T-helper 1 cell treated with Interleukin-12 subunit alpha and Interleukin-12 subunit beta and Interleukin-4 antibody, amounts not matched to agents 30 μg/mL and 1 μg/mL, for 36 hours (primary cell): ENCODE results near the gene SLC2A13.
"Not testable (repeated sequence)": the region's sequence is repeated elsewhere in the genome, so short reads cannot be mapped to it uniquely, and the experiment has no call there.

Source experiments
- H3K27ac Mint-ChIP-seq: one replicate; pipeline ENCODE4 v1.8.0; 2021; ENCODE audit warnings: mild to moderate bottlenecking, mixed read lengths
- H3K27me3 Mint-ChIP-seq: one replicate; pipeline ENCODE4 v1.8.0; 2021; ENCODE audit warnings: low read depth, mixed read lengths
- H3K36me3 Mint-ChIP-seq: one replicate; pipeline ENCODE4 v1.8.0; 2021; ENCODE audit warnings: low read depth, mixed read lengths
- H3K4me1 Mint-ChIP-seq: one replicate; pipeline ENCODE4 v1.8.0; 2021; ENCODE audit warnings: low read depth, mixed read lengths
- H3K4me3 Mint-ChIP-seq: one replicate; pipeline ENCODE4 v1.8.0; 2021; ENCODE audit warnings: mild to moderate bottlenecking, moderate library complexity, mixed read lengths
- H3K9me3 Mint-ChIP-seq: one replicate; pipeline ENCODE4 v1.8.0; 2021; ENCODE audit warnings: mixed read lengths

Gene SLC2A13

GRCh38 chr12:40034712-40035111 lies 71.2 kb downstream of the SLC2A13 start:
- Mint-ChIP-seq H3K27me3 (no peaks in the 10 kb centered on the region), H3K4me3 (no peak overlapping the region), H3K4me1 (no peaks in the 10 kb centered on the region), H3K9me3 (no peaks in the 10 kb centered on the region), H3K36me3 (no peaks in the 10 kb centered on the region), H3K27ac (no peak overlapping the region)

DNA sequence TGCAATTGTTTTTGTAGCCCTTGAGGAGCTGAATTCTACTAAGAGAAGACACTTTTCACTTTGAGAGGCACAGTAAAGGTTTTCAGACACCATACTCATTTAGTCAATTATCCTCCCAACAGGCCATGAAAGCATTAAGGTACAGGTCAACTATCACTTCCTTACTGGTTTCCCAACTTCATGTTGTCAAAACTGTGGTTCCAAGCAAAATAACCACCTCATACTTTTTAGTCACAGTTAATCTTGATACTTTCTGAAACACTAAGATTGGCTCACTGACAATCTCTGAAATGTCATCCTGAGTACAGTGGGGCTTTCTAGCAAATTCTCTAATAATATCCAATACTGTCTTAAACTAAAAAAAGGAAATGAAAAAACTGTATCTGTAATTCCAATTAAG lies 71.7 kb downstream of the SLC2A13 start:
- Mint-ChIP-seq H3K9me3 (no peaks in the 10 kb centered on the region), H3K36me3 (no peaks in the 10 kb centered on the region), H3K27ac (no peak overlapping the region), H3K27me3 (no peaks in the 10 kb centered on the region), H3K4me3 (no peak overlapping the region), H3K4me1 (no peaks in the 10 kb centered on the region)

GRCh38 chr12:40033242-40033630 lies 72.6 kb downstream of the SLC2A13 start:
- Mint-ChIP-seq H3K27me3 (no peaks in the 10 kb centered on the region), H3K9me3 (no peaks in the 10 kb centered on the region), H3K4me1 (no peaks in the 10 kb centered on the region), H3K36me3 (no peaks in the 10 kb centered on the region), H3K27ac (no peak overlapping the region), H3K4me3 (no peak overlapping the region)

- Mint-ChIP-seq H3K27ac (no peak overlapping the region), H3K36me3 (no peaks in the 10 kb centered on the region), H3K4me3 (no peak overlapping the region), H3K4me1 (no peaks in the 10 kb centered on the region), H3K27me3 (no peaks in the 10 kb centered on the region), H3K9me3 (no peaks in the 10 kb centered on the region)
Measured at GRCh38 chr12:40032433-40033241, 73.2 kb downstream of the SLC2A13 start.

GRCh38 chr12:40031965-40032364 lies 73.9 kb downstream of the SLC2A13 start:
- no peaks in the 10 kb centered on the region for H3K4me1 Mint-ChIP-seq
- H3K27me3 Mint-ChIP-seq = no peaks in the 10 kb centered on the region
- H3K27ac Mint-ChIP-seq = no peak overlapping the region
- H3K4me3 Mint-ChIP-seq = no peak overlapping the region
- no peaks in the 10 kb centered on the region for H3K9me3 Mint-ChIP-seq
- H3K36me3 Mint-ChIP-seq = no peaks in the 10 kb centered on the region

DNA sequence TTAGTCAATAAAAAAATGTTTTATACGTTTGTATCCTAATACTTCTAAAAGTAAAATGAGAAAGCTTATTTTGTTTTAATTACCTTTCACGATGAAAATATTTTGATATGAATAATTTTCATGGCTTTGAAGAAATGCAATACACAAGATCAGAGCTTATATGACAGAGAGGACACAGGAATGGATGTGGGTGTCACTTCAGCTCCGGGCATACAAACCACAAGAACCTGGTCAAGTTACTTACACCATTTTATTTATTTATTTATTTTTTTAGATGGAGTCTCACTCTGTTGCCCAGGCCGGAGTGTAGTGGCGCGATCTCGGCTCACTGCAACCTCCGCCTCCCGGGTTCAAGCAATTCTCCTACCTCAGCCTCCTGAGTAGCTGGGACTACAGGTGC lies 74.9 kb downstream of the SLC2A13 start:
- H3K36me3 Mint-ChIP-seq, H3K9me3 Mint-ChIP-seq, H3K4me3 Mint-ChIP-seq, H3K4me1 Mint-ChIP-seq, H3K27me3 Mint-ChIP-seq, H3K27ac Mint-ChIP-seq: not testable (repeated sequence)

GRCh38 chr12:40028296-40028695 lies 77.6 kb downstream of the SLC2A13 start:
- H3K27ac Mint-ChIP-seq = no peak overlapping the region
- H3K27me3 Mint-ChIP-seq = no peaks in the 10 kb centered on the region
- H3K9me3 Mint-ChIP-seq = no peaks in the 10 kb centered on the region
- H3K4me3 Mint-ChIP-seq = no peak overlapping the region
- no peaks in the 10 kb centered on the region for H3K36me3 Mint-ChIP-seq
- no peaks in the 10 kb centered on the region for H3K4me1 Mint-ChIP-seq

DNA sequence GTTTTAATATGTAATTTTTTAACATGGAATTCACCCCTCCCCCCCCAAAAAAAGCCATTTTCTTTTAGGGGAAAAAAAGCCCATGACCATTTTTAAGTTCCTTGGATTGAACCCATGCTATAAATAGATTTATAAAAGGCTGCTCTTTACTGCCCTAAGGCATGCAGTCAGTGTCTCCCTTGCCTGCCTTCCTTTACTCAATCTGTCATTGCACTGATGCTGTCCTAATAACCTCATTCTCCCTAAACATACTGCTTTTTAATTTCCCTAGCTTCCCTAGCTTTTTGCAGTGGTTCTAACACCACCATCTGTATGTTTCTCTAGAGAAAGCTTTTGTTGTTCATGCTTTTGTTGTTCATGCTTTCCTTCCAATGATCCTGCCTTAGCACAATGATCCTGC lies 83.0 kb downstream of the SLC2A13 start:
- no peak overlapping the region for H3K4me3 Mint-ChIP-seq
- H3K4me1 Mint-ChIP-seq = no peaks in the 10 kb centered on the region
- no peaks in the 10 kb centered on the region for H3K27me3 Mint-ChIP-seq
- no peaks in the 10 kb centered on the region for H3K9me3 Mint-ChIP-seq
- H3K27ac Mint-ChIP-seq = no peak overlapping the region
- H3K36me3 Mint-ChIP-seq = no peaks in the 10 kb centered on the region

- no peak overlapping the region for H3K4me3 Mint-ChIP-seq
- H3K36me3 Mint-ChIP-seq = no peaks in the 10 kb centered on the region
- H3K4me1 Mint-ChIP-seq = peaks cover 3% of the 10 kb centered on the region
- no peak overlapping the region for H3K27ac Mint-ChIP-seq
- no peaks in the 10 kb centered on the region for H3K9me3 Mint-ChIP-seq
- no peaks in the 10 kb centered on the region for H3K27me3 Mint-ChIP-seq
Measured at GRCh38 chr12:40020261-40020691, 85.6 kb downstream of the SLC2A13 start.

DNA sequence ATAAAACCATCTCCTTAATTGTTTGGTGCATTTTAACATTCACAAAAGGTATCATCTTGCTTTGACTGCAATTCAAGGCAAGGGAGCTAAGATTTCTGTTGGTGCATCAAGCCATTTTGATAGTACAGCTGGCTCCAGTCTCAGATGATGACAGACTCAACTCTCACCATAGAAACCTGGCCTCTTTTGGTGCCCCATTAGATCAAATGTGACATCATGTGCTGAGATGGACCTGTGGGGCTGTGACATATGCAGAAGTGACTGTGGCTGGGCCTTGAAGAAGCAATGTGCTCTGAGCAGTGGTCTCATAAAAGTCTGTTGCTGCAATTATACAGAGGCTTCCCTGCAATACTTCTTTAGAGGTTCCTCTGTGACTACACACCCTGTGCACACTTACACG lies 88.4 kb downstream of the SLC2A13 start:
- H3K36me3 Mint-ChIP-seq = no peaks in the 10 kb centered on the region
- no peaks in the 10 kb centered on the region for H3K9me3 Mint-ChIP-seq
- H3K27me3 Mint-ChIP-seq = no peaks in the 10 kb centered on the region
- peaks cover 5% of the 10 kb centered on the region for H3K4me1 Mint-ChIP-seq
- H3K4me3 Mint-ChIP-seq = no peak overlapping the region
- H3K27ac Mint-ChIP-seq = no peak overlapping the region

GRCh38 chr12:40016980-40017379 lies 88.9 kb downstream of the SLC2A13 start:
- Mint-ChIP-seq H3K27me3 (no peaks in the 10 kb centered on the region), H3K9me3 (no peaks in the 10 kb centered on the region), H3K27ac (no peak overlapping the region), H3K4me1 (peaks cover 5% of the 10 kb centered on the region), H3K4me3 (no peak overlapping the region), H3K36me3 (no peaks in the 10 kb centered on the region)

GRCh38 chr12:40015881-40016280 lies 90.0 kb downstream of the SLC2A13 start:
- H3K9me3 Mint-ChIP-seq = no peaks in the 10 kb centered on the region
- H3K27ac Mint-ChIP-seq = no peak overlapping the region
- no peaks in the 10 kb centered on the region for H3K27me3 Mint-ChIP-seq
- H3K36me3 Mint-ChIP-seq = no peaks in the 10 kb centered on the region
- peaks cover 12% of the 10 kb centered on the region for H3K4me1 Mint-ChIP-seq
- H3K4me3 Mint-ChIP-seq = no peak overlapping the region

GRCh38 chr12:40015345-40015744 lies 90.5 kb downstream of the SLC2A13 start:
- peaks cover 12% of the 10 kb centered on the region for H3K4me1 Mint-ChIP-seq
- no peaks in the 10 kb centered on the region for H3K36me3 Mint-ChIP-seq
- H3K27me3 Mint-ChIP-seq = no peaks in the 10 kb centered on the region
- no peaks in the 10 kb centered on the region for H3K9me3 Mint-ChIP-seq
- H3K4me3 Mint-ChIP-seq = no peak overlapping the region
- H3K27ac Mint-ChIP-seq = no peak overlapping the region

DNA sequence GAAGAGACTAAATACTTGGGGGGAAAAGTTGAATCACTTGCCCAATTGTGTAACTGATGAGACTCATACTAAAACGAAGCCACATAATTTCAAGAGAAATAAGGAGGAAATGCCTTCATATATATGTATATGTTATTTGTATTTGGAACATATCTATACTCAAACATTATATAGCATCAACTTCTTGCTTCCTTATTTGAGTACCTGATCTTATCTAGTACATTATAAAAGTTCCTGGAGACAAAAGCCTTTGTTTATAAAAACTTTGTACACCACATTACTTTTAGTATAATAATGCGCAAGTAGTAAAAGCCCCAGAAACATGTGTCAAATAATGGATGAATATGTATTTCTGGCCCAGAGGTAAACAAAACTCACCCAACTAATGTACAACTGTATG lies 92.0 kb downstream of the SLC2A13 start:
- Mint-ChIP-seq H3K36me3 (no peaks in the 10 kb centered on the region), H3K4me1 (peaks cover 12% of the 10 kb centered on the region), H3K4me3 (no peak overlapping the region), H3K27me3 (peaks cover 2% of the 10 kb centered on the region), H3K9me3 (no peaks in the 10 kb centered on the region), H3K27ac (no peak overlapping the region)

GRCh38 chr12:40013292-40013691 lies 92.6 kb downstream of the SLC2A13 start:
- Mint-ChIP-seq H3K9me3 (no peaks in the 10 kb centered on the region), H3K4me3 (no peak overlapping the region), H3K27me3 (peaks cover 4% of the 10 kb centered on the region), H3K4me1 (peaks cover 12% of the 10 kb centered on the region), H3K36me3 (no peaks in the 10 kb centered on the region), H3K27ac (no peak overlapping the region)

DNA sequence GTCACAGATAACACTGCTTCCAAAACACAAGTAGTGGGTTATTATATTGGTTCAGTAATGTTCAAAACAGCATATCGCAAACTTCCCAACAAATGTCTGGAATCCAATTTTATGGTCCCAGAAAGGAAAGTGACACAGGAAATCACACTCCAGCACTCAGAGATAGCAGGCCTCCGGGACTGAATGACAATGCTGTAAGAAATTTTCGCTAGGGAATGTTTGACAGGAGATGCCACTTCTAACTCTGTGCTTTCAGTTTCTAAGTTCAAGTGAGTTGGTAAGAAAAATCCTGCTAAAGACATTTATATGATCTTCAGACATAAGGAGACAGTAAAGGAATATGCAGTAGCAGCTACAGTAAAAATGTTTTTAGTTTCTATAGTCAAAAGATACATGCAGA lies 93.2 kb downstream of the SLC2A13 start:
- Mint-ChIP-seq H3K4me1 (peaks cover 12% of the 10 kb centered on the region), H3K36me3 (no peaks in the 10 kb centered on the region), H3K9me3 (no peaks in the 10 kb centered on the region), H3K27me3 (peaks cover 4% of the 10 kb centered on the region), H3K27ac (no peak overlapping the region), H3K4me3 (no peak overlapping the region)
